ENCODE data around the gene C19orf18. TPM values are rescaled to one million over a fixed set of nuclear protein-coding genes. Genes with fewer than 3 reads are reported as not detected.

Gene C19orf18
- total RNA-seq, 1 experiment from 2014 or later, result 1.1 TPM

DNA sequence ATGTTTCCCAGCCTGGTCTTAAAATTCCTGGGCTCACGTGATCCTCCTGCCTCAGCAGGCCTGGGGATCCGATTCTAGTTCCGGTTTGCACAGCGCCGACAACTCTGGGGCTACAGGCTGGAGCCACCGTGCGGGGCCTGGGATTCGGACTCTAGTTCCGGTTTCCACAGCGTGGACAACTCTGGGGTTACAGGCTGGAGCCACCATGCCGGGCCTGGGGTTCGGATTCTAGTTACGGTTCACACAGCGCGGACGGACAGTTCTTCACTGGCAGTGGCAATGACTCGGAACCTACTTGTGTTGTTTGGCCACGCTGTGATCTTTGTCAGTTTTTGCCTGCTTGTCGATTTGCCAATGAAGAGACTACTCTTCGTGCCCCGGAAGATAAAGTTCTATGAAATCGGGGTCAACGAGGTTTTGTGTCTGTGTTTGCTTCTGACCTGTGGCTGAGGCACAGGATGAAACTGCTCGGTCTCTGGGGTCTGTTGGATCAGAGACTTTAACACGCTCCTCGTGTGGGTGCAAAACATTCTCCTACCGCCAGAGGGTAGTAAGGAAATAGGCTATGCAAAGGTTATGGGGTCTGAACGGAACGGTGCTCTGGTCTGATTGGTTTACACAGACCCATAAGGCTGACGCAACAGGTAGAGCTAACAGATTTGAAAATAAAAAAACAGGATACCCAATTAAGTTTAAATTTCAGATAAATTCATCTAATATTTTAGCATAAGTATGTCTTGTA lies 47.4 kb upstream of the C19orf18 start (continued):
- TF ChIP-seq, protein P1, sequence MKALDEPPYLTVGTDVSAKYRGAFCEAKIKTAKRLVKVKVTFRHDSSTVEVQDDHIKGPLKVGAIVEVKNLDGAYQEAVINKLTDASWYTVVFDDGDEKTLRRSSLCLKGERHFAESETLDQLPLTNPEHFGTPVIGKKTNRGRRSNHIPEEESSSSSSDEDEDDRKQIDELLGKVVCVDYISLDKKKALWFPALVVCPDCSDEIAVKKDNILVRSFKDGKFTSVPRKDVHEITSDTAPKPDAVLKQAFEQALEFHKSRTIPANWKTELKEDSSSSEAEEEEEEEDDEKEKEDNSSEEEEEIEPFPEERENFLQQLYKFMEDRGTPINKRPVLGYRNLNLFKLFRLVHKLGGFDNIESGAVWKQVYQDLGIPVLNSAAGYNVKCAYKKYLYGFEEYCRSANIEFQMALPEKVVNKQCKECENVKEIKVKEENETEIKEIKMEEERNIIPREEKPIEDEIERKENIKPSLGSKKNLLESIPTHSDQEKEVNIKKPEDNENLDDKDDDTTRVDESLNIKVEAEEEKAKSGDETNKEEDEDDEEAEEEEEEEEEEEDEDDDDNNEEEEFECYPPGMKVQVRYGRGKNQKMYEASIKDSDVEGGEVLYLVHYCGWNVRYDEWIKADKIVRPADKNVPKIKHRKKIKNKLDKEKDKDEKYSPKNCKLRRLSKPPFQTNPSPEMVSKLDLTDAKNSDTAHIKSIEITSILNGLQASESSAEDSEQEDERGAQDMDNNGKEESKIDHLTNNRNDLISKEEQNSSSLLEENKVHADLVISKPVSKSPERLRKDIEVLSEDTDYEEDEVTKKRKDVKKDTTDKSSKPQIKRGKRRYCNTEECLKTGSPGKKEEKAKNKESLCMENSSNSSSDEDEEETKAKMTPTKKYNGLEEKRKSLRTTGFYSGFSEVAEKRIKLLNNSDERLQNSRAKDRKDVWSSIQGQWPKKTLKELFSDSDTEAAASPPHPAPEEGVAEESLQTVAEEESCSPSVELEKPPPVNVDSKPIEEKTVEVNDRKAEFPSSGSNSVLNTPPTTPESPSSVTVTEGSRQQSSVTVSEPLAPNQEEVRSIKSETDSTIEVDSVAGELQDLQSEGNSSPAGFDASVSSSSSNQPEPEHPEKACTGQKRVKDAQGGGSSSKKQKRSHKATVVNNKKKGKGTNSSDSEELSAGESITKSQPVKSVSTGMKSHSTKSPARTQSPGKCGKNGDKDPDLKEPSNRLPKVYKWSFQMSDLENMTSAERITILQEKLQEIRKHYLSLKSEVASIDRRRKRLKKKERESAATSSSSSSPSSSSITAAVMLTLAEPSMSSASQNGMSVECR (CRISPR knock-in tag; IDR thresholded peaks at IDR 0.05; ENCODE audit: borderline replicate concordance), result no peak
- no peak for TF ChIP-seq OVOL2 (CRISPR knock-in tag; IDR thresholded peaks at IDR 0.05; ENCODE audit: borderline replicate concordance)
- no peak for TF ChIP-seq ELF4 (CRISPR knock-in tag; IDR thresholded peaks at IDR 0.05; ENCODE audit: low read depth)
- TF ChIP-seq, protein P2, sequence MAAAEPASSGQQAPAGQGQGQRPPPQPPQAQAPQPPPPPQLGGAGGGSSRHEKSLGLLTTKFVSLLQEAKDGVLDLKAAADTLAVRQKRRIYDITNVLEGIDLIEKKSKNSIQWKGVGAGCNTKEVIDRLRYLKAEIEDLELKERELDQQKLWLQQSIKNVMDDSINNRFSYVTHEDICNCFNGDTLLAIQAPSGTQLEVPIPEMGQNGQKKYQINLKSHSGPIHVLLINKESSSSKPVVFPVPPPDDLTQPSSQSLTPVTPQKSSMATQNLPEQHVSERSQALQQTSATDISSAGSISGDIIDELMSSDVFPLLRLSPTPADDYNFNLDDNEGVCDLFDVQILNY (CRISPR knock-in tag; IDR thresholded peaks at IDR 0.05), result no peak
- no peak for TF ChIP-seq TP53 (CRISPR knock-in tag; IDR thresholded peaks at IDR 0.05)
- no peak for TF ChIP-seq ZNF396 (CRISPR knock-in tag; IDR thresholded peaks at IDR 0.05; ENCODE audit: borderline replicate concordance)
- TF ChIP-seq ZNF121 (CRISPR knock-in tag; IDR thresholded peaks at IDR 0.05), result no peak
- TF ChIP-seq NFYB (CRISPR knock-in tag; conservative IDR thresholded peaks at IDR 0.05; ENCODE audit: low read depth), result 0 out of 2 replicates have a peak, but pooled peaks have one; percentile 12
- no peak for TF ChIP-seq PRRX2 (CRISPR knock-in tag; IDR thresholded peaks at IDR 0.05)
- TF ChIP-seq, protein P3, sequence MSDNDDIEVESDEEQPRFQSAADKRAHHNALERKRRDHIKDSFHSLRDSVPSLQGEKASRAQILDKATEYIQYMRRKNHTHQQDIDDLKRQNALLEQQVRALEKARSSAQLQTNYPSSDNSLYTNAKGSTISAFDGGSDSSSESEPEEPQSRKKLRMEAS (CRISPR knock-in tag; IDR thresholded peaks at IDR 0.05), result no peak

DNA sequence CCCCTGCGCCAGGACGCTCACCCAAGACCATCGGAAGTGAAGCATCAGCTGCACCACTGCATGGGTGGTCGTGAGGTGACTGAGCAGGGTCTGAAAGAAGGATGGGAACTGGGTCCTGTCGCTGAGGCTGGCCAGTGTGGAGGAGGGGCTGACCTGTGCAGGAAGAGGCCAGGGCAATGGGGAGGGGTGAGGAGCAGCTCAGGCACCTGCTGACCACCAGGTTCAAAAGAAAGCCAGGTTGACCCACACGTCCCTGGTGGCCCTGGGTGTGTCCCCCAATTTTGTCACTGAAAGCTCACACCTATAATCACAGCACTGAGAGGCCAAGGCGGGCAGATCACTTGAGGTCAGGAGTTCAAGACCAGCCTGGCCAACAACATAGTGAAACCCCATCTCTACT lies 45.8 kb upstream of the C19orf18 start:
- no peak for DNase-seq (ENCODE audit: low spot score)
- ChIA-PET CTCF (interaction anchor here (1.1 to 3.3 kb wide), 2 partner anchors 23 to 35 kb away, joined by 4 to 25 read pairs; no protein-coding TSS in a partner anchor), POLR2A (interaction anchor here (0.6 kb wide), 1 partner anchor 39 kb away, joined by 3 read pairs; the partner anchor contains the start of gene ZNF135)
- no peak overlapping the region for H3K4me3 Mint-ChIP-seq
- H3K27me3 Mint-ChIP-seq (ENCODE audit: low read depth), result peaks cover 33% of the 10 kb centered on the region
- H3K9me3 Mint-ChIP-seq, result peaks cover 20% of the 10 kb centered on the region
- H3K36me3 Mint-ChIP-seq, result no peaks in the 10 kb centered on the region; the same call in 1 of the 2 replicates
- H3K4me1 Mint-ChIP-seq, result peaks cover 2% of the 10 kb centered on the region
- TF ChIP-seq, protein P4, sequence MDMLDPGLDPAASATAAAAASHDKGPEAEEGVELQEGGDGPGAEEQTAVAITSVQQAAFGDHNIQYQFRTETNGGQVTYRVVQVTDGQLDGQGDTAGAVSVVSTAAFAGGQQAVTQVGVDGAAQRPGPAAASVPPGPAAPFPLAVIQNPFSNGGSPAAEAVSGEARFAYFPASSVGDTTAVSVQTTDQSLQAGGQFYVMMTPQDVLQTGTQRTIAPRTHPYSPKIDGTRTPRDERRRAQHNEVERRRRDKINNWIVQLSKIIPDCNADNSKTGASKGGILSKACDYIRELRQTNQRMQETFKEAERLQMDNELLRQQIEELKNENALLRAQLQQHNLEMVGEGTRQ (CRISPR knock-in tag; IDR thresholded peaks at IDR 0.05), result no peak
- no peak overlapping the region for H3K27ac Mint-ChIP-seq
- ATAC-seq, result no peak

DNA sequence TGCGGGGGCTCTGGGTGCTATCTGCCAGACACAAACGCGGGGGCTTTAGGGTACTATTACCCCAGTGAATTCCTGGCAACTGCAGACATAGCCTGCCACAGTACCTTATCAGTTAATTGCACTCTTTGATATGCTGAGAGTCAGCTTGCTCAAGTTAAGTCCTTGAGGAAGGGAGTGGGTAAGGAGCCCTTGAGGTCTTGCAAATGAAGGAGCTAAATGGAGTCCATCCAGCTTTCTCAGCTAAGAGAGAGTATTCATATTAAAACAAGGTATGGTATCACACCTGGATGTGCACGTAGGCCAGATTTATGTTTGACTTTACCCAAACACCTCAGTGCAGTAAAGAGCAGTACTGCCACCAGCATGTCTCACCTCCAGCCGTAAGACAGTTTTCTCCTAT lies 39.8 kb upstream of the C19orf18 start:
- ATAC-seq, result no peak
- no peak overlapping the region for H3K4me3 Mint-ChIP-seq
- CTCF ChIA-PET, result no interaction called here
- H3K27me3 Mint-ChIP-seq (ENCODE audit: low read depth), result peaks cover 36% of the 10 kb centered on the region
- H3K27ac Mint-ChIP-seq, result no peak overlapping the region
- peaks cover 9% of the 10 kb centered on the region for H3K4me1 Mint-ChIP-seq
- no peak for DNase-seq (ENCODE audit: low spot score)
- peaks cover 8% of the 10 kb centered on the region for H3K36me3 Mint-ChIP-seq
- POLR2A ChIA-PET, result interaction anchor here (0.9 kb wide), 1 partner anchor 12 kb away, joined by 3 read pairs; no protein-coding TSS in a partner anchor
- H3K9me3 Mint-ChIP-seq, result peaks cover 9% of the 10 kb centered on the region
- TF ChIP-seq, protein P5, sequence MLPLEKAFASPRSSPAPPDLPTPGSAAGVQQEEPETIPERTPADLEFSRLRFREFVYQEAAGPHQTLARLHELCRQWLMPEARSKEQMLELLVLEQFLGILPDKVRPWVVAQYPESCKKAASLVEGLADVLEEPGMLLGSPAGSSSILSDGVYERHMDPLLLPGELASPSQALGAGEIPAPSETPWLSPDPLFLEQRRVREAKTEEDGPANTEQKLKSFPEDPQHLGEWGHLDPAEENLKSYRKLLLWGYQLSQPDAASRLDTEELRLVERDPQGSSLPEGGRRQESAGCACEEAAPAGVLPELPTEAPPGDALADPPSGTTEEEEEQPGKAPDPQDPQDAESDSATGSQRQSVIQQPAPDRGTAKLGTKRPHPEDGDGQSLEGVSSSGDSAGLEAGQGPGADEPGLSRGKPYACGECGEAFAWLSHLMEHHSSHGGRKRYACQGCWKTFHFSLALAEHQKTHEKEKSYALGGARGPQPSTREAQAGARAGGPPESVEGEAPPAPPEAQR (CRISPR knock-in tag; IDR thresholded peaks at IDR 0.05), result no peak
- TF ChIP-seq, protein P6, sequence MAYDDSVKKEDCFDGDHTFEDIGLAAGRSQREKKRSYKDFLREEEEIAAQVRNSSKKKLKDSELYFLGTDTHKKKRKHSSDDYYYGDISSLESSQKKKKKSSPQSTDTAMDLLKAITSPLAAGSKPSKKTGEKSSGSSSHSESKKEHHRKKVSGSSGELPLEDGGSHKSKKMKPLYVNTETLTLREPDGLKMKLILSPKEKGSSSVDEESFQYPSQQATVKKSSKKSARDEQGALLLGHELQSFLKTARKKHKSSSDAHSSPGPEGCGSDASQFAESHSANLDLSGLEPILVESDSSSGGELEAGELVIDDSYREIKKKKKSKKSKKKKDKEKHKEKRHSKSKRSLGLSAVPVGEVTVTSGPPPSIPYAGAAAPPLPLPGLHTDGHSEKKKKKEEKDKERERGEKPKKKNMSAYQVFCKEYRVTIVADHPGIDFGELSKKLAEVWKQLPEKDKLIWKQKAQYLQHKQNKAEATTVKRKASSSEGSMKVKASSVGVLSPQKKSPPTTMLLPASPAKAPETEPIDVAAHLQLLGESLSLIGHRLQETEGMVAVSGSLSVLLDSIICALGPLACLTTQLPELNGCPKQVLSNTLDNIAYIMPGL (CRISPR knock-in tag; IDR thresholded peaks at IDR 0.05), result no peak
- TF ChIP-seq, protein P7, sequence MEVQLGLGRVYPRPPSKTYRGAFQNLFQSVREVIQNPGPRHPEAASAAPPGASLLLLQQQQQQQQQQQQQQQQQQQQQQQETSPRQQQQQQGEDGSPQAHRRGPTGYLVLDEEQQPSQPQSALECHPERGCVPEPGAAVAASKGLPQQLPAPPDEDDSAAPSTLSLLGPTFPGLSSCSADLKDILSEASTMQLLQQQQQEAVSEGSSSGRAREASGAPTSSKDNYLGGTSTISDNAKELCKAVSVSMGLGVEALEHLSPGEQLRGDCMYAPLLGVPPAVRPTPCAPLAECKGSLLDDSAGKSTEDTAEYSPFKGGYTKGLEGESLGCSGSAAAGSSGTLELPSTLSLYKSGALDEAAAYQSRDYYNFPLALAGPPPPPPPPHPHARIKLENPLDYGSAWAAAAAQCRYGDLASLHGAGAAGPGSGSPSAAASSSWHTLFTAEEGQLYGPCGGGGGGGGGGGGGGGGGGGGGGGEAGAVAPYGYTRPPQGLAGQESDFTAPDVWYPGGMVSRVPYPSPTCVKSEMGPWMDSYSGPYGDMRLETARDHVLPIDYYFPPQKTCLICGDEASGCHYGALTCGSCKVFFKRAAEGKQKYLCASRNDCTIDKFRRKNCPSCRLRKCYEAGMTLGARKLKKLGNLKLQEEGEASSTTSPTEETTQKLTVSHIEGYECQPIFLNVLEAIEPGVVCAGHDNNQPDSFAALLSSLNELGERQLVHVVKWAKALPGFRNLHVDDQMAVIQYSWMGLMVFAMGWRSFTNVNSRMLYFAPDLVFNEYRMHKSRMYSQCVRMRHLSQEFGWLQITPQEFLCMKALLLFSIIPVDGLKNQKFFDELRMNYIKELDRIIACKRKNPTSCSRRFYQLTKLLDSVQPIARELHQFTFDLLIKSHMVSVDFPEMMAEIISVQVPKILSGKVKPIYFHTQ (CRISPR knock-in tag; IDR thresholded peaks at IDR 0.05), result no peak
- TF ChIP-seq, protein P2 (CRISPR knock-in tag; IDR thresholded peaks at IDR 0.05), result no peak
- TF ChIP-seq GABPB1 (CRISPR knock-in tag; IDR thresholded peaks at IDR 0.05) (no peak), RORB (CRISPR knock-in tag; IDR thresholded peaks at IDR 0.05) (no peak), ZNF263 (CRISPR knock-in tag; IDR thresholded peaks at IDR 0.05; ENCODE audit: low read depth) (no peak)

Data from WTC11 (cell line).